Effector memory CD4-positive, alpha-beta T cell (primary cell): ENCODE measurements around the gene ATG16L2.
"Not testable (repeated sequence)": the region's sequence is repeated elsewhere in the genome, so short reads cannot be mapped to it uniquely, and the experiment has no call there.

Experiments
- DNase-seq, 3 donors: peaks; one replicate each; pipeline ENCODE4 v3.0.0-alpha.2; 2020
- H3K27ac ChIP-seq: 2 replicates; pipeline ENCODE4 v1.7.0; 2013; ENCODE audit warnings: mild to moderate bottlenecking, low read length, moderate library complexity; ENCODE audit not compliant: insufficient read depth, poor library complexity, severe bottlenecking
- H3K27me3 ChIP-seq: replicated peaks from 2 replicates; pipeline ENCODE4 v1.7.0; 2013; ENCODE audit warnings: mild to moderate bottlenecking, low read length; ENCODE audit not compliant: insufficient read depth, control insufficient read depth, poor library complexity, severe bottlenecking
- H3K36me3 ChIP-seq: 2 replicates; pipeline ENCODE4 v1.7.0; 2013; ENCODE audit warnings: mild to moderate bottlenecking, low read length, moderate library complexity; ENCODE audit not compliant: control insufficient read depth, insufficient read depth
- H3K4me1 ChIP-seq: 2 replicates; pipeline ENCODE4 v1.7.0; 2013; ENCODE audit warnings: low read length, mild to moderate bottlenecking; ENCODE audit not compliant: control insufficient read depth, insufficient read depth, poor library complexity, severe bottlenecking
- H3K4me3 ChIP-seq: 2 replicates; pipeline ENCODE4 v1.7.0; 2013; ENCODE audit warnings: low read length, low read depth, mild to moderate bottlenecking; ENCODE audit not compliant: insufficient read depth, poor library complexity, severe bottlenecking
- H3K9me3 ChIP-seq: 2 replicates; pipeline ENCODE4 v1.7.0; 2013; ENCODE audit warnings: mild to moderate bottlenecking, low read length, moderate library complexity; ENCODE audit not compliant: control insufficient read depth

Gene ATG16L2

GRCh38 chr11:72787216-72788104 is 26.8 kb upstream of the ATG16L2 start:
- H3K9me3 ChIP-seq, result no peaks in the 10 kb centered on the region
- DNase-seq, result no peak
- H3K4me3 ChIP-seq, result no peak overlapping the region
- H3K36me3 ChIP-seq, result no peaks in the 10 kb centered on the region
- H3K4me1 ChIP-seq, result peaks cover 2% of the 10 kb centered on the region
- no peak overlapping the region for H3K27ac ChIP-seq
- no peaks in the 10 kb centered on the region for H3K27me3 ChIP-seq

DNA sequence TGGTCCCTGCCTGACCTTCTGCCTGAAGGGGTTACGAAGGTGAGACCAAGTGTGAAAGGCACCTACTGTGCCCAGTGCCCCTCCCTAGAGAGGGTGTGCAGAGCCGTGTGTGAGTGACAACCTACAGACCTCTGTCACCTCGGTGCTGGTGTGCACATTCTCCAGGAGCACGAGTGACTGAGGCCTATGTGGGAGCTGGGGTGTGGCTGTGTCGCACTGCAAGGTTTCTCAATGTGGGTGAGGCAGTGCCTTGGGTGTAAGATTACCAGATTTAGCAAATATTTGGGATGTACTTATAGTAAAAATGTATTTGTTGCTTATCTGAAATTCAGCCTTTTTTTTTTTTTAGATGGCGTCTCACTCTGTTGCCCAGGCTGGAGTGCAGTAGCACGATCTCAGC is 26.0 kb upstream of the ATG16L2 start:
- DNase-seq, result no peak
- Histone ChIP-seq H3K4me1 (peaks cover 7% of the 10 kb centered on the region), H3K9me3 (no peaks in the 10 kb centered on the region), H3K4me3 (no peak overlapping the region), H3K27ac (no peak overlapping the region), H3K36me3 (no peaks in the 10 kb centered on the region), H3K27me3 (no peaks in the 10 kb centered on the region)

- DNase-seq, result no peak
- Histone ChIP-seq H3K27ac (no peak overlapping the region), H3K4me3 (no peak overlapping the region), H3K36me3 (no peaks in the 10 kb centered on the region), H3K27me3 (no peaks in the 10 kb centered on the region), H3K9me3 (no peaks in the 10 kb centered on the region), H3K4me1 (peaks cover 16% of the 10 kb centered on the region)
These were observed 24.6 kb upstream of the ATG16L2 start for GRCh38 chr11:72789493-72790131.

- not testable (repeated sequence) for H3K27ac ChIP-seq, H3K27me3 ChIP-seq, H3K4me3 ChIP-seq, H3K36me3 ChIP-seq, DNase-seq, H3K9me3 ChIP-seq
- H3K4me1 ChIP-seq, result peaks cover 16% of the 10 kb centered on the region
These were observed 23.0 kb upstream of the ATG16L2 start for GRCh38 chr11:72791228-72791627.

DNA sequence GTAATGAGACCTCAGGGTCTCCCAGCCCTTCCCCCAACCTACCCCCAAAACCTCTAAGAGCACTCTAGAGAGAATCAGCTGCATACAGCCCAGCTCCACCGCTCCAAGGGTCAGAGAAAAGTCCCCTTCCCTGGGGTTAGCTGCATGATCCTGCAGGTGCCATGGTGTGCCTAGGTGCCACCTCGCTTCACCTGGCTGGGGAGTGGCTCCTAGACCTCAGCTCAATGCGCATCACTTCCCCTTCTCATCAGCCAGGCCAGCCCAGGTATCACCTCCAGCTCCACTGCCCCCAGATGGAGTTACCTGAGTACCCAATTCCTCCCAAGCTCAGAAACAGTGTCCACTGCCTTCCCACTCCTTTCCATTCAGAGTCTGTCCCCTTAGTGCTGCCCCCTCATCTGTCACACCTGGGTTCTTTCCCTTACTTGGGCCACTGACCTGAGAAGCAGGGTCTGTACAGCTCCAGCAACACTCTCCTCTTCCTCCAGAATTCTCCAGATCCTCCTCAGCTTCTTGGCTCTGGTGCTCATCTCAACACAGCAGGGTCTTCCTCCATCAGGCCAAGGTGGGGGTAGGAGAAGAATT is 21.7 kb upstream of the ATG16L2 start:
- DNase-seq, result no peak
- Histone ChIP-seq H3K9me3 (no peaks in the 10 kb centered on the region), H3K27ac (peak overlapping the region; percentile 100), H3K36me3 (no peaks in the 10 kb centered on the region), H3K27me3 (no peaks in the 10 kb centered on the region), H3K4me3 (no peak overlapping the region), H3K4me1 (peaks cover 16% of the 10 kb centered on the region)

DNA sequence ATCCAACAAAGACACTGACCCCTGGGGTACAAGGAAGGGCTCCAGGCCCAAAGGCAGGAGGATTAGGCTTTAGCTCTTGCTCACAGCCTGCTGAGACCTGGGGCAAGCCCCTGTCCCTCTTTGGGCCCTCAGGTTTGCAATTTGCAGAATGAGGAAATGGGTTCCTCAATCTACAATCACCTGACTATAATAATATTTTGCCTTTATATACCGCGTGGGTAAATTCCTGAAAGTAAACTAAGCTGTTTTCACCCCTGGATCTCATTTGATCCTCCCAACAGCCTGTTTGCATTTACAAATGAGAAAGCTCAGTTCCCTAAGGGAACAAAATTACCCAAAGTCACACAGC is 21.2 kb upstream of the ATG16L2 start:
- no peaks in the 10 kb centered on the region for H3K27me3 ChIP-seq
- H3K27ac ChIP-seq, result peak overlapping the region; percentile 100
- H3K4me1 ChIP-seq, result peaks cover 16% of the 10 kb centered on the region
- H3K36me3 ChIP-seq, result no peaks in the 10 kb centered on the region
- H3K4me3 ChIP-seq, result peak overlapping the region; percentile 74
- H3K9me3 ChIP-seq, result no peaks in the 10 kb centered on the region
- DNase-seq, result no peak

GRCh38 chr11:72793425-72794367 is 20.5 kb upstream of the ATG16L2 start, which contains the start of gene STARD10:
TSS of gene STARD10 (minus strand) at chr11:72794047. CDS start at chr11:72781181, 12,866 bp downstream.
- peaks cover 16% of the 10 kb centered on the region for H3K4me1 ChIP-seq
- no peaks in the 10 kb centered on the region for H3K36me3 ChIP-seq
- DNase-seq, result peak; percentile 87 to 91 (median 88)
- H3K4me3 ChIP-seq, result peak within 1 kb of the TSS; percentile 74
- no peaks in the 10 kb centered on the region for H3K27me3 ChIP-seq
- H3K27ac ChIP-seq, result peak within 1 kb of the TSS; percentile 100
- no peaks in the 10 kb centered on the region for H3K9me3 ChIP-seq

DNA sequence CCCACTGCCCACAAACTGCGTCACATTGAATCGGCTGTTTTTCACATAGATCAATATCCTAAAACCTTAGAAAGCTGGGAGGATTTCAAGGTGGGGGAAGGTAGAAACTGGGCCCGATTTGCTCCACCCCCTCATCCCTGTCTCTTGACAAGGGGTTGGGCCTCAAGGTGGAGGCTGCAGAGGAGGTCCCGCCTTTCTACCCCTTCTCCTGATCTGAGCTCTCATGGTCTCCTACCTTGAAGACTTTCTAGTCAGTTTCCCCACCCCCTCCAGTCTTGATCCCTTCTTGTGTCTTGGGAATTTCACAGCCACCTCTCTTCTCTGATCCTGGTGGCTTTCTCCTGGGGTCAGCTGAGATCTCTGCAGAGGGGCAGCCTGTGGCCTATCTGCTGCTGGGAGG is 15.8 kb upstream of the ATG16L2 start:
- Histone ChIP-seq H3K4me1 (peaks cover 7% of the 10 kb centered on the region), H3K9me3 (no peaks in the 10 kb centered on the region), H3K4me3 (no peak overlapping the region), H3K27ac (no peak overlapping the region), H3K27me3 (no peaks in the 10 kb centered on the region), H3K36me3 (no peaks in the 10 kb centered on the region)
- DNase-seq, result no peak

GRCh38 chr11:72799441-72799840 is 14.8 kb upstream of the ATG16L2 start:
- H3K4me3 ChIP-seq, result no peak overlapping the region
- no peaks in the 10 kb centered on the region for H3K36me3 ChIP-seq
- H3K9me3 ChIP-seq, result no peaks in the 10 kb centered on the region
- no peaks in the 10 kb centered on the region for H3K27me3 ChIP-seq
- no peak for DNase-seq
- no peak overlapping the region for H3K27ac ChIP-seq
- peaks cover 2% of the 10 kb centered on the region for H3K4me1 ChIP-seq
